CD8-positive, alpha-beta memory T cell (primary cell): ENCODE measurements around the gene CFAP68. TPM values are rescaled to one million over a fixed set of nuclear protein-coding genes. Genes with fewer than 3 reads are reported as not detected.

Experiments
- CTCF ChIA-PET: fragments of 350-600 bp; sonication (Branson Sonifier 250); formaldehyde crosslinking; loops from one replicate; lab custom pipeline; 2021; ENCODE audit warnings: antibody characterized with exemption; lab: Charles Lee
- POLR2A ChIA-PET: fragments of 350-600 bp; sonication (Branson Sonifier 250); formaldehyde crosslinking; loops from one replicate; lab custom pipeline; 2021; ENCODE audit warnings: antibody characterized with exemption; lab: Charles Lee
- DNase-seq, 5 donors: peaks; one replicate each; pipeline versions ENCODE4 v3.0.0 to v3.0.0-alpha.2; 2020 to 2022; ENCODE audit warnings: mixed read lengths in 1 of 5
- H3K27ac ChIP-seq: one replicate; pipeline ENCODE4 v1.7.0; 2013; ENCODE audit warnings: low read depth, mild to moderate bottlenecking, low read length, moderate library complexity
- H3K27me3 ChIP-seq: 2 replicates; pipeline ENCODE4 v1.7.0; 2013; ENCODE audit warnings: low read length, mild to moderate bottlenecking; ENCODE audit not compliant: insufficient read depth, poor library complexity, severe bottlenecking
- H3K36me3 ChIP-seq: 2 replicates; pipeline ENCODE4 v1.7.0; 2013; ENCODE audit warnings: mild to moderate bottlenecking, low read length, moderate library complexity; ENCODE audit not compliant: insufficient read depth
- H3K4me1 ChIP-seq: 2 replicates; pipeline ENCODE4 v1.7.0; 2013; ENCODE audit warnings: mild to moderate bottlenecking, low read length, moderate library complexity; ENCODE audit not compliant: insufficient read depth
- H3K4me3 ChIP-seq: 2 replicates; pipeline ENCODE4 v1.7.0; 2013; ENCODE audit warnings: mild to moderate bottlenecking, low read length
- H3K9me3 ChIP-seq: 2 replicates; pipeline ENCODE4 v1.7.0; 2013; ENCODE audit warnings: mild to moderate bottlenecking, low read length
- H3K27ac Mint-ChIP-seq, 8 donors: one replicate each; pipeline ENCODE4 v1.8.0; 2020 to 2021; ENCODE audit warnings: mixed read lengths in 8 of 8, mild to moderate bottlenecking in 6 of 8, inconsistent platforms in 3 of 8, moderate library complexity in 3 of 8
- H3K27me3 Mint-ChIP-seq, 2 donors: one replicate each; pipeline ENCODE4 v1.8.0; 2020 to 2021; ENCODE audit warnings: mixed read lengths in 2 of 2, mild to moderate bottlenecking in 1 of 2, moderate library complexity in 1 of 2
- H3K36me3 Mint-ChIP-seq, 3 donors: one replicate each; pipeline ENCODE4 v1.8.0; 2020 to 2021; ENCODE audit warnings: mixed read lengths in 3 of 3, inconsistent platforms in 1 of 3, mild to moderate bottlenecking in 1 of 3
- H3K4me1 Mint-ChIP-seq, 3 donors: one replicate each; pipeline ENCODE4 v1.8.0; 2020 to 2021; ENCODE audit warnings: mixed read lengths in 3 of 3, inconsistent platforms in 1 of 3, mild to moderate bottlenecking in 1 of 3
- H3K4me3 Mint-ChIP-seq, 7 donors: one replicate each; pipeline ENCODE4 v1.8.0; 2020 to 2021; ENCODE audit warnings: mixed read lengths in 7 of 7, mild to moderate bottlenecking in 6 of 7, moderate library complexity in 4 of 7, inconsistent platforms in 2 of 7
- H3K9me3 Mint-ChIP-seq, 5 donors: one replicate each; pipeline ENCODE4 v1.8.0; 2020 to 2022; ENCODE audit warnings: mixed read lengths in 5 of 5, mild to moderate bottlenecking in 3 of 5, moderate library complexity in 2 of 5, inconsistent platforms in 1 of 5
- polyA plus RNA-seq: library from polyadenylated mRNA; unstranded; fragments of 300-500 nt; fragmentation: Illumina TruSeq; gene quantifications from one replicate; pipeline ENCODE4 v1.2.3, GENCODE V29; 2021
- total RNA-seq, 2 experiments: library from RNA; stranded (reverse); gene quantifications; one replicate each; pipeline ENCODE4 v1.2.3, GENCODE V29; 2021

The CFAP68 gene
- total and polyA plus RNA-seq, 3 experiments from 2014 or later: 24.7 to 44.3 (median 36.7) TPM

GRCh38 chr11:111886844-111887243 is 7.5 kb downstream of the CFAP68 start:
- Mint-ChIP-seq H3K36me3 (peaks cover 3 to 17% (median 5%) of the 10 kb centered on the region in 3 donors), H3K27me3 (no peaks in the 10 kb centered on the region), H3K4me3 (no peak overlapping the region), H3K4me1 (no peaks in the 10 kb centered on the region), H3K27ac (no peak overlapping the region), H3K9me3 (no peaks in the 10 kb centered on the region)
- Histone ChIP-seq H3K27me3 (no peaks in the 10 kb centered on the region), H3K4me1 (no peaks in the 10 kb centered on the region), H3K4me3 (no peak overlapping the region), H3K9me3 (no peaks in the 10 kb centered on the region), H3K36me3 (no peaks in the 10 kb centered on the region), H3K27ac (no peak overlapping the region)
- ChIA-PET CTCF (no interaction called here), POLR2A (interaction anchor here (0.6 kb wide), 1 partner anchor 12 kb away, joined by 6 read pairs; no protein-coding TSS in a partner anchor)
- no peak for DNase-seq

- no peaks in the 10 kb centered on the region for H3K4me1 Mint-ChIP-seq
These were observed 26.1 kb downstream of the CFAP68 start for GRCh38 chr11:111905411-111905810.

GRCh38 chr11:111906680-111907079 is 27.3 kb downstream of the CFAP68 start:
- CTCF ChIA-PET: no interaction called here

More at GRCh38 chr11:111905411-111905810, 26.1 kb downstream of the CFAP68 start:
- Mint-ChIP-seq H3K27ac (no peak overlapping the region), H3K4me3 (no peak overlapping the region), H3K27me3 (peaks cover 13 to 29% of the 10 kb centered on the region in 2 donors), H3K9me3 (peaks cover 0 to 5% (median 0%) of the 10 kb centered on the region in 5 donors), H3K36me3 (peaks cover 0 to 17% (median 5%) of the 10 kb centered on the region in 3 donors)
- Histone ChIP-seq H3K36me3 (no peaks in the 10 kb centered on the region), H3K27ac (no peak overlapping the region), H3K4me1 (no peaks in the 10 kb centered on the region), H3K9me3 (no peaks in the 10 kb centered on the region), H3K27me3 (no peaks in the 10 kb centered on the region), H3K4me3 (no peak overlapping the region)
- no peak for DNase-seq
- ChIA-PET CTCF (interaction anchor here (0.6 kb wide), 1 partner anchor 1289 kb away, joined by 3 read pairs; no protein-coding TSS in a partner anchor), POLR2A (no interaction called here)

GRCh38 chr11:111908639-111909305 is 29.4 kb downstream of the CFAP68 start:
- Mint-ChIP-seq H3K27ac (no peak overlapping the region), H3K9me3 (peaks cover 0 to 5% (median 0%) of the 10 kb centered on the region in 5 donors), H3K4me1 (no peaks in the 10 kb centered on the region), H3K36me3 (peaks cover 0 to 6% (median 3%) of the 10 kb centered on the region in 3 donors), H3K4me3 (peak overlapping the region in 1 of 7 donors; percentile 16), H3K27me3 (peaks cover 23 to 36% of the 10 kb centered on the region in 2 donors)
- H3K27ac ChIP-seq: no peak overlapping the region
- H3K27me3 ChIP-seq: peaks cover 6% of the 10 kb centered on the region
- ChIA-PET POLR2A (no interaction called here), CTCF (interaction anchor here (1.3 kb wide), 1 partner anchor 20 kb away, joined by 3 read pairs; no protein-coding TSS in a partner anchor)
- DNase-seq: no peak
- H3K4me3 ChIP-seq: no peak overlapping the region
- H3K36me3 ChIP-seq: no peaks in the 10 kb centered on the region
- H3K4me1 ChIP-seq: no peaks in the 10 kb centered on the region
- no peaks in the 10 kb centered on the region for H3K9me3 ChIP-seq

More at GRCh38 chr11:111906680-111907079, 27.3 kb downstream of the CFAP68 start:
- H3K27ac ChIP-seq: no peak overlapping the region
- Mint-ChIP-seq H3K27me3 (peaks cover 22 to 32% of the 10 kb centered on the region in 2 donors), H3K4me1 (no peaks in the 10 kb centered on the region), H3K36me3 (peaks cover 0 to 17% (median 5%) of the 10 kb centered on the region in 3 donors), H3K27ac (no peak overlapping the region), H3K4me3 (no peak overlapping the region), H3K9me3 (peaks cover 0 to 5% (median 0%) of the 10 kb centered on the region in 5 donors)
- POLR2A ChIA-PET: no interaction called here
- H3K4me1 ChIP-seq: no peaks in the 10 kb centered on the region
- no peaks in the 10 kb centered on the region for H3K9me3 ChIP-seq
- H3K36me3 ChIP-seq: no peaks in the 10 kb centered on the region
- H3K27me3 ChIP-seq: peaks cover under 1% of the 10 kb centered on the region
- H3K4me3 ChIP-seq: no peak overlapping the region
- DNase-seq: no peak

- Mint-ChIP-seq H3K9me3 (peaks cover 0 to 5% (median 0%) of the 10 kb centered on the region in 5 donors), H3K27me3 (peaks cover 27 to 42% of the 10 kb centered on the region in 2 donors), H3K27ac (no peak overlapping the region), H3K36me3 (peaks cover 0 to 6% (median 3%) of the 10 kb centered on the region in 3 donors), H3K4me1 (no peaks in the 10 kb centered on the region), H3K4me3 (no peak overlapping the region)
- Histone ChIP-seq H3K9me3 (no peaks in the 10 kb centered on the region), H3K27me3 (peaks cover 6% of the 10 kb centered on the region), H3K36me3 (no peaks in the 10 kb centered on the region), H3K27ac (no peak overlapping the region), H3K4me1 (no peaks in the 10 kb centered on the region), H3K4me3 (no peak overlapping the region)
- no peak for DNase-seq
- ChIA-PET CTCF (no interaction called here), POLR2A (no interaction called here)
These were observed 30.0 kb downstream of the CFAP68 start for GRCh38 chr11:111909378-111909777.

- Mint-ChIP-seq H3K27ac (no peak overlapping the region), H3K9me3 (no peaks in the 10 kb centered on the region), H3K36me3 (no peaks in the 10 kb centered on the region), H3K27me3 (peaks cover 26 to 49% of the 10 kb centered on the region in 2 donors), H3K4me3 (no peak overlapping the region), H3K4me1 (no peaks in the 10 kb centered on the region)
- ChIA-PET CTCF (interaction anchor here (1.2 kb wide), 1 partner anchor 13 kb away, joined by 5 read pairs; no protein-coding TSS in a partner anchor), POLR2A (no interaction called here)
- Histone ChIP-seq H3K27me3 (peaks cover 6% of the 10 kb centered on the region), H3K4me1 (no peaks in the 10 kb centered on the region), H3K9me3 (no peaks in the 10 kb centered on the region), H3K27ac (peak overlapping the region; percentile 4), H3K4me3 (no peak overlapping the region), H3K36me3 (no peaks in the 10 kb centered on the region)
- DNase-seq: no peak
These were observed 31.6 kb downstream of the CFAP68 start for GRCh38 chr11:111910676-111911562.

GRCh38 chr11:111911563-111912401 is 32.4 kb downstream of the CFAP68 start, which contains the start of gene CRYAB:
Gene CRYAB (minus strand): TSS chr11:111911770. CDS start chr11:111911724, 46 bp downstream.
- Histone ChIP-seq H3K9me3 (no peaks in the 10 kb centered on the region), H3K4me3 (no peak within 1 kb of the TSS), H3K36me3 (no peaks in the 10 kb centered on the region), H3K27ac (no peak within 1 kb of the TSS), H3K27me3 (peaks cover 6% of the 10 kb centered on the region), H3K4me1 (no peaks in the 10 kb centered on the region)
- peaks cover 0 to 4% (median 0%) of the 10 kb centered on the region in 5 donors for H3K9me3 Mint-ChIP-seq
- no peak for DNase-seq
- peak within 1 kb of the TSS in 1 of 8 donors; percentile 79 for H3K27ac Mint-ChIP-seq
- CTCF ChIA-PET: interaction anchor here (0.8 to 1.2 kb wide), 2 partner anchors 14 to 20 kb away, joined by 3 to 5 read pairs; no protein-coding TSS in a partner anchor
- no peaks in the 10 kb centered on the region for H3K4me1 Mint-ChIP-seq
- POLR2A ChIA-PET: interaction anchor here (0.6 kb wide), 1 partner anchor 219 kb away, joined by 3 read pairs; no protein-coding TSS in a partner anchor
- no peaks in the 10 kb centered on the region for H3K36me3 Mint-ChIP-seq
- H3K27me3 Mint-ChIP-seq: peaks cover 34 to 56% of the 10 kb centered on the region in 2 donors
- H3K4me3 Mint-ChIP-seq: no peak within 1 kb of the TSS
